Measurements from ENCODE around the gene KCND1.

The KCND1 gene

DNA sequence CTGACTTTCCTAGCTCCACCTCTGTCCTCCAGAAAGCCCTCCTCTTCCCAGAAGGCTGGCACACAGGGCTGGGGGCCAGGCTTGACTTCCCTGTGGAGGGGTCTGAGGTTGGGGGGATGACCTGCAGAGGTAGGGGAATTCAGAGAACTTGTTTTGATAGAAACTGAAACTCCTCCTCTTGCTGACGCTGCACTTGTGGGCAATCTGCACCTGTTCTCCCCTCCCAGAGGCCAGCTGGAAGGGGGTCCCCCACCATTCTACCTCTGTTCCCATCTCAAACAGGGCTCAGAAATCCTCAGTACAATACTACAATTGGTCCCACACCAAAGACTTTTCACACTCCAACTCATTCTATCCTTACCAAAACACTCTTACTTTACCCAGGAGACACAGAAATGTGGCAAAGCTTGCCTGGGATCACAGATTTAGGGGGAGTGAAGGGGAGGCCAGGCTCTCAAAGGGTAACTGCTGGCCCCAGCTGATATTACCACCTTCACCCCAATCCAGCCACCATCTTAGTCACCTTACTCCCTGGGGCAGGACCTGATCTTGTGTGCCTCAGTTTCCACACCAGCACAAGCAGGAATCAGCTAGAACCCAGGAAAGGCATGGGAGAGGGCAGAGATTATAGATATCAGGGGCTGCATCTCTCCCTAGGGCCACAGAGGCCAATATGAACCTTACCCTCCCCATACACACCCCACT, 32.8 kb downstream of the KCND1 start:
- peak; percentile 50 to 60 for DNase-seq (ENCODE audit: low read depth in 2 of 2)

DNA sequence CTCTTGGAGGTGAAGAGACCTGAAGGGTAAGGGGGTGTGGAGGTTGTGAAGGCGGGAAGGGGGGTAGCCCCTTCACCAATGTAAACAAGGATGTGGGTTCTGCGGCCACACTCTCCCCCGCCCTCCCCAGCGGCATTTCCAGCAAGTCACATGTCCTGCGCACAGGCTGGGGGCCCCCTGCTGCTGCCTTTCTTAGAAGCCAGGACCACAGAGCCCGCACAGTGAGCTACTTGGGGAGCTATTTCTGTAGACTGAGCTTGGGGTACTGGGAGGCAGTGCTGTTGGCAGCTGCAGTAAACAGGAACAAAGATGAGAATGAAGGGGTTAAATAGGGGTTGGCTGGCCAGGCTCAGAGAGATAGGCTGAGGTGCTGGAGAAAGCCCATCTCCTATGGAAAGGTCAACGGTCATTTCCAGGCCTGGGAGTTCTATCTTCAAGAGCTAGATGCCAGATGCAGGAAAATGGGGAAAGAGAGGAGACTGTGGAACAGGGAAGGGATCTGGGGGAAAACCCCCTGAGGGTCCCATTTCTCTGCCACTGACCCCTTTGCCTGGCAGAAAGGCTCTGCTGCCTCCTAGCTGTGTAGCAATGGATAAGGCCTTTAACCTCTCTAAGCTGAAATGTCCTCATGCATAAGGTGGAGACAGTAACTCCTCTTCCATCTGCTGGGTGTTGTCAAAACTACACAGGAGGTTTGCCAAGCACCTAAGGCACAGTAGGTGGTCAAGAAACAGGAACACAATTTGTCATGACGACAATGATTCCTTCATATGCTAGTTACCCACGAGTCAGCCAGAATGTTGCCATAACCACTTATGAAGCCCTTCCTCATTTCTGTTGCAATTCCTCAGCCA, 34.4 kb downstream of the KCND1 start:
- peak; percentile 72 to 82 for DNase-seq (ENCODE audit: low read depth in 2 of 2)

DNA sequence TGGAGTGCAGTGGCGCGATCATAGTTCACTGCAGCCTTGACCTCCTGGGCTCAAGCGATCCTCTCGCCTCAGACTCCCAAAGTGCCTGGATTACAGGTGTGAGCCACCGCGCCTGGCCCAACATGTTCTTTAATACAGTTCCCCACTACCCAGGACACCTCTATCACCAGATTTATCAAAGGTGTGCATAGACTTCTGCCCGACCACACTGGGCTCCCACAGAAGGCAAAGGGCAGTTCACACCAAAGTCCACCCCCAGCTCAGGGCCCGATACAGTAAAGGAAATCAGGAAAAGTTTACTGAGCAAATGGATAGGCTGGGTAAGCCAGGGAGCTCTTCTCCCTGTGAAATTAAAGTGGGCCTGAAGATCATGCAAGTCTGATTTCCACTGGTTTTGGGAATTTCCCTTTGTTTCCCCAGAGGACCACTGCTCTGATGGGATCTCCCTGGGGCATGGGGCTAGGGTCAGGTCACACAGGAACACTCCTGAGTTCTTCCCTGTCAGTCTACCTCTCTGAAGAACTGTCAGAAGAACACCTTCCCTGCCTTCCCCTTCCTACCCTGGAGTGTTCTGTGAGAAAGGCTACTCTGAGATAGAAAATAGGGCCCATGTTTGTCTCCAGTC, 35.1 kb downstream of the KCND1 start:
- no peak for DNase-seq (ENCODE audit: low read depth in 2 of 2)

- DNase-seq (ENCODE audit: low read depth in 2 of 2): no peak
These were observed 36.4 kb downstream of the KCND1 start for GRCh38 chrX:48935301-48935670.

DNA sequence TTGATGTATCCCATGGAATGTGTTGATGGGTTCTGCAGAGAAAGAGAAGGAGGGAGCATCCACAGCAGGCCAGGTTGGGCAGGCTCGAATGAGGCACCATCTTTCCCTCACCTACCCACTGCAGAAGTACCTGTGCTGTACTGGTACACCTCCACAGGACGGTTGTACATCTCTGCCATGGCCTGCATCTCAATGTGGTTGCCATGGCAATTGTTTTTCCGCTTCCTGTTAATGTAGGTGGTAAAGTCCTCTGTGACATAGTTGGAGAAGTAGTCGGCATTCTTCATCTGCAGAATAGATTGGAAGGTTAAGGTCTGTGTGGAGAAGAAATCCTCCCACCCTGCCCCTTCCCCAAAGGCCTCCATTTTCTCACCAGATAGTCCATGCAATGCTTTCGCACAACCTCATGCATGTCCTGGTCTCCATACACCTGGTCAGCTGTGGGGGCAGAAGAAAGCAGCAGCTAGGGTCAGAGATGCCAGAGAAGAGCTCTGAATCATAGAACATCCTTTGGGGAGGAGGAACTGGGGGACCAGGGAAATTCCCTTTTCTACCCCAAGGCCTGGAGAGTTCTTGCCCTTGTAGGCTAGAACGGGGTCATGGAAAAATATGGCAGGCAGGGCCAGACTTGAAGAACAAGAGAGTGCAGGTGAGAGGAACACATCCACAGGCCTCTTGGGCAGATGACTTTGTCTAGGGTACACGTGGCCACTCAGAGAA, 36.9 kb downstream of the KCND1 start:
- no peak for DNase-seq (ENCODE audit: low read depth in 2 of 2)

DNA sequence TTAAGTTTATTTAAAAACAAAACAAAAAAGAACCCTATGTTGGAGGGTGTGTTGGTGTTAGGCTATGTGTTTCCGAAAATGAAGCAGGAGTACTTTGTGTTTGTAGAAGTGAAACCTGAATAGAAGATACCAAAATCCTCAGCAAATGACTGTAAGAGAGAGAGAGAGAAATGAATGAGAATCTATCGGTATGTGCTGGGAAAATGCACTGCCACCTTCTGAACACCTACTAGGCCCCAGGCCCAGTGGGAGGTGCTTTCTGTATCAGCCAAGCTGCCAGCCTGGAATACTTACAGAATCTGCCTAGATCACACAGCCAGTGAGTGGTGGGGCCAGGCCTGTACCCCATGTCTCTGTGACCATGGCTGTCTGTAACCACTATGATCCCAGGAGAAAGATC, 37.9 kb downstream of the KCND1 start:
- DNase-seq (ENCODE audit: low read depth in 2 of 2): no peak

DNA sequence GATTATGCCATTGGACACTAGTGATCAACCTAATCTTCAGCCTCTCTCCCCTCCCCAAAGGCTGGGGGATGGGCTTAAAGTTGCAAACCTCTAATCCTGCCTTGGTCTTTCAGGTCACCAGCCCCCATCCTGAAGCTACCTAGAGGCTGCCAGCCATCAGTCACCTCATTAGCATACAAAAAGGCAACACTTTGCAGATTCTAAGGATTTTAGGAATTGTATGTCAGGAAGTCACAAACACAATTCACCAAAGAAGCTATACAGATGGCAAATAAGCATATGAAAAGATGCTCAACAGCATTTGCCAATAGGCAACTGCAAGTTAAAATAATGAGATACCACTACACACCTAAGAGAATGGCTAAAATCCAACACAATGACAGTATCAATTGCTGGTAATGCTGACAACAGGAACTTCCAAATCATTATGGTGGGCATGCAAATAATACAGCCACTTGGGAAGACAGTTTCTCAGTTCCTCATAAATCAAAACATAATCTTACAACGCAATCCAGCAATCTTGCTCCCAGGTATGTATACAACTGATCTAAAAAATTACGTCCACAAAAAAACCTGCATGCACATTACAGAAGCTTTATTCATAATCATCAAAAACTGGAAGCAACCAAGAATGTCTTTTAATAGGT, 43.8 kb downstream of the KCND1 start:
- no peak for DNase-seq (ENCODE audit: low read depth in 2 of 2)

DNA sequence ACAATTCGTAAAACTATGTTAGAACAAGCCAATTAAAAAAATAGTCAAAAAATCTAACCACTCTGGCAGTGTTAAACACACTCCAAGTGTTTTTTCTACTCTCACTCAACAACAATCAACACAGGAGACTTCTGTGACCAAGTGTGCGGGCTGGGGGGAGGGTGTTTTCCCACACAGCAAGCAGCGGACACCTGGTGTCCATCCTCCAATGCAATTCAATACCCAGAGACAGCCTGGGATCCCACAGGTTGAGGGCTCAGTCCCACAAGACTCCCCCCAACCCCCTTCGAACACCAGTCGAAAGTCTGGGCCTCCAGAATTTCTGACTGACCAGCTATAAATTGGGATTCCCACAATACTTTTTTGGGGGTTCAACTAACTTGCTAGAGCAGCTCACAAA, 44.5 kb downstream of the KCND1 start:
- no peak for DNase-seq (ENCODE audit: low read depth in 2 of 2)

- no peak for DNase-seq (ENCODE audit: low read depth in 2 of 2)
These were observed 47.4 kb downstream of the KCND1 start for GRCh38 chrX:48924270-48924669.

GRCh38 chrX:48923771-48924170, 47.9 kb downstream of the KCND1 start:
- DNase-seq (ENCODE audit: low read depth in 2 of 2): no peak

DNA sequence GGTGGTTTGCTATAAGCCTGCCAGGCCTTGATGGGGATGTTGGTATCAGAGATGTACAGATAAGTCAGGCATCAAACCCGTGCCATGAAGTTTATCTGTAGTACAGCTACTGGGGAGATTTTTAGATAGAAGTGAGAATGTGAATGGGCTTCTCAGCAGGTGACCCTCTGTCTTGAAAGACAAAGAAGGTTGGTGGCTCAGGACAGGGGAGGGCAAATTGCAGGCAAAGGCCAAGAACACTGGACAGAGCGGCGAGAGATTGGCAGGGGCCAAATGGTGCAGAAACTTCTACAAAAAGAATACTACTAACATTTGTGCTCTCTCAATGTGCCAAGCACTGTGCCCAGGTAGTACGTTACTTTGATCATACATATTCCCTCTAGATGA, 50.9 kb downstream of the KCND1 start:
- no peak for DNase-seq (ENCODE audit: low read depth in 2 of 2)

- no peak for DNase-seq (ENCODE audit: low read depth in 2 of 2)
These were observed 51.5 kb downstream of the KCND1 start for GRCh38 chrX:48919947-48920717.

GRCh38 chrX:48919360-48919841, 52.2 kb downstream of the KCND1 start:
- DNase-seq (ENCODE audit: low read depth in 2 of 2): no peak

DNA sequence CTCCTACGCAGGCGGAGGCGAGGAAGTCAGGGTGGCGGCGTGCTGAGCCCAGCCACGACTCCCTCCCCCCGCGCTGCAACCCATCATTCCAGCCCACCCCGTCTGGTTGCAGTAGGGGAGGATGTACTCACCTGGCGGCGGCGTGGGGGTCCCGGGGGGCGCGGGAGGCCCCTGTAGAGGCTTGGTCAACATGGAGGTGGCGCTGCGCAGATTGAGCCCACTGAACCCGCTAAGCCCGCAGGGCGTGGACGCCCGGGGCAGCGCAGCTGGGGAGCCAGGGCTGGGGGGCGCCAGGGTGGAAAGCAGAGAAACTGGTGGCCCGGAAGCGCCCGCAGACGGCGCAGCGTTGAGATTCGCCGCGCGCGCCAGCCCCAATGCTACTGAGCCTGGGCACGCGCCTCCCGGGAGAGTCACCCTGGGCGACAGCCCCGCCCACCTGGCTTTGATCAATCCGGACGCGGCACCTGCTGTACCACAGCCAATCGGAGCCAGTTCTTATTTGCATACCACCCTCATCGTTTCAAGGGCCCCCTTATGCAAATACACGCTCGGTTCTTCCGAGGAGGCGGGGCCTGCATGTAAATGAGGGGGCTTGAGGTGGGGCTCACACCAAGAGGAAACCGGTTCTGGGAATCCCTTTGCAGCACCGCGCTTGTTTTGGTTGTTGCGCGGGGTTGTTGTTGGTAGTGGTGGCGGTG, 52.9 kb downstream of the KCND1 start, which contains the start of gene PIM2:
PIM2 (minus strand) TSS at position 382 of the 698 bp plus-strand sequence; CDS start at position 192, 190 bp downstream.
- peak; percentile 75 to 79 for DNase-seq (ENCODE audit: low read depth in 2 of 2)

GRCh38 chrX:48918301-48918642, 53.4 kb downstream of the KCND1 start:
- no peak for DNase-seq (ENCODE audit: low read depth in 2 of 2)

- DNase-seq (ENCODE audit: low read depth in 2 of 2): peak; percentile 64 to 72
These were observed 54.3 kb downstream of the KCND1 start for GRCh38 chrX:48917139-48918001.

DNA sequence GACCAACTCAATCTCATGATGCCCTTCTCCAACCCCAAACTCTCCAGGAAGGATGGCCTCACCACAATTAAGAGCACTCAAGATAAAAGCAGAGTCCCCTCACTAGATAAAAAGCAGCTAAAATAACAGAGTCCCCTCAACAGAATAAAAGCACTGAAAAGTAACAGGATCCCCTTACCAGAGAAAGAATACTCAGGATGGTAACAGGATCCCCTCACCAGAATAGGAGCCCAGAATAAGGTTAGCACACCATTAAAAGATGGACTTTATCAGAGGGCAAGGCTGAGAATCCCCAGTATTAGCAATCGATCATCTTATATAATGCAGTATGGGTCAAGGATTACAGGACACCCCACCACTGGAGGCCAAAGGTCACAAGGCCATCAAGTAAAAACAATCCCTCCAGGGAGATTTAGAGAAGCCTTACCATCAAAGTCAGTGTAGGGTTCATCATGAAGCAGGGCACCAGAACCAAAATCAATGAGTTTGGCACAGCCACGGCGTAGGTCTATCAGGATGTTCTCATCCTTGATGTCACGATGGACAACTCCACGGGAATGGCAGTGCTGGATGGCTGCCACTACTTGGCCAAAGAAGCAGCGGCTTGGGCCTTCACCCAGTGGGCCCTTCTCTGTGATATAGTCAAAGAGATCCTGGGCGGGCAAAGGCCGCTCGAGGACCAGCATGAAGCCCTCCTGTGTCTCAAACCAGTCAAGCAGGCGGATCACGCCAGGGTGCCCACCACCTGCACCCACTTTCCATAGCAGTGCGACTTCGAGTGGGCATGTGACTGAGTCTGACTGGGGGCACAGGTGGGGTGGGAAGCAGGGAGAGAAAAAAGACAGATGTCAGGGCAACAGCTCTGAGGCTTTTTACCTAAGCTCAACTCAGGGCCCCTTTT, 56.8 kb downstream of the KCND1 start:
- no peak for DNase-seq (ENCODE audit: low read depth in 2 of 2)

Data from stimulated activated CD4-positive, alpha-beta T cell treated with anti-CD3 and anti-CD28 coated beads, Interleukin-12 subunit alpha, Interleukin-12 subunit beta, amount 100 ng/mL, for 24 hours (primary cell).